Astrocyte of the spinal cord (primary cell): ENCODE measurements around the gene COL6A2.
A peak's percentile ranks its signal among the peaks of the same experiment; 100 is the strongest.

Experiments used
- DNase-seq: peaks from one replicate; pipeline ENCODE4 v3.0.0; 2011; ENCODE audit warnings: low read depth, low spot score
- H3K4me3 ChIP-seq: 2 replicates; pipeline ENCODE4 v1.5.1; 2011; ENCODE audit warnings: low read depth, mild to moderate bottlenecking, low read length, moderate library complexity
- CTCF ChIP-seq: IDR thresholded peaks from 2 replicates; pipeline ENCODE4 v1.5.1; 2012; ENCODE audit warnings: low read depth, mild to moderate bottlenecking, low read length, inconsistent platforms
- in situ Hi-C: cut with HindIII; loops from 2 replicates; pipeline ENCODE4 v1.10.0; 2017; ENCODE audit warnings: low sequenced_read_pairs

COL6A2 gene

DNA sequence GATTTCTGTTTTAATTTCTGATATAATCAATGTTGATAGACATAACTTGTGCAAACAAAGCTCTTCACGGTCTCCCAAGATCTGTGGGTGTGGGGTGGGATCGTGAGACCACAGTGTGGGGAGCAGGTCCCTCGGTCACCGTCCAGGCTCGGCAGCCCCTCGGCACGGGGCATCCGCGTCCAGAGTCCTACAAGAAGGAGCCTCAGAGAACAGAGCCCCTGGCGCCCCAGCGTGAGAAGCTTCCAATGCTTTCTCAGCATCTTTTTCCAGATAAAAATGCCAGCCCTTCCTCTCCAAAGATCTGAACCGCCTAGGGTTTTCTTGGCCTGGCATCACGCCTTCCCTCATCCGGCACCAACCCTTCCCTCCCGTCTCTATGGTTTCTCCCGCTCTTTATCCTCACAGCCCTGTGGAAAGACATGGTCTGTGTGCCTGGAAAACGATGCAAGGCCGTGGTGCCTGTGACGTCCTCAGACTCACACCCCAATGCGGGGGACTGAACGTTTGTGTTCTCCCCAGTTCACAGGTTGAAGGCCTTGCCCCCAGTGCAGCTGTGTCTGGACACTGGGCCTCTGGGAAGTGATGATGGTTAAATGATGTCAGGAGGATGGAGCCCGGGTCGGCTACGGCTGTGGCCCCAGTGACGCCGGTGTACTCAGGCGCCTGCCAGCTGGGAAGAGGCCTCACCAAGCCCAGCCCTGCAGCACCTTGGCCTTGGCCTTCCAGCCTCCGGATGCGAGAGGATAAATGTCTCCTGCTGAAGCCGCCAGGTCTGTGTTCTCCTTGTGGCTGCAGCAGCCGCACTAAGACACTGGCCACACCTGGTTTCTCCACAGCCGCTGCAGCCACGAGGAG is 45.9 kb upstream of the COL6A2 start:
- in situ Hi-C loops = no loop called here
- DNase-seq = no peak
- no peak overlapping the region for H3K4me3 ChIP-seq
- TF ChIP-seq CTCF = no peak

DNA sequence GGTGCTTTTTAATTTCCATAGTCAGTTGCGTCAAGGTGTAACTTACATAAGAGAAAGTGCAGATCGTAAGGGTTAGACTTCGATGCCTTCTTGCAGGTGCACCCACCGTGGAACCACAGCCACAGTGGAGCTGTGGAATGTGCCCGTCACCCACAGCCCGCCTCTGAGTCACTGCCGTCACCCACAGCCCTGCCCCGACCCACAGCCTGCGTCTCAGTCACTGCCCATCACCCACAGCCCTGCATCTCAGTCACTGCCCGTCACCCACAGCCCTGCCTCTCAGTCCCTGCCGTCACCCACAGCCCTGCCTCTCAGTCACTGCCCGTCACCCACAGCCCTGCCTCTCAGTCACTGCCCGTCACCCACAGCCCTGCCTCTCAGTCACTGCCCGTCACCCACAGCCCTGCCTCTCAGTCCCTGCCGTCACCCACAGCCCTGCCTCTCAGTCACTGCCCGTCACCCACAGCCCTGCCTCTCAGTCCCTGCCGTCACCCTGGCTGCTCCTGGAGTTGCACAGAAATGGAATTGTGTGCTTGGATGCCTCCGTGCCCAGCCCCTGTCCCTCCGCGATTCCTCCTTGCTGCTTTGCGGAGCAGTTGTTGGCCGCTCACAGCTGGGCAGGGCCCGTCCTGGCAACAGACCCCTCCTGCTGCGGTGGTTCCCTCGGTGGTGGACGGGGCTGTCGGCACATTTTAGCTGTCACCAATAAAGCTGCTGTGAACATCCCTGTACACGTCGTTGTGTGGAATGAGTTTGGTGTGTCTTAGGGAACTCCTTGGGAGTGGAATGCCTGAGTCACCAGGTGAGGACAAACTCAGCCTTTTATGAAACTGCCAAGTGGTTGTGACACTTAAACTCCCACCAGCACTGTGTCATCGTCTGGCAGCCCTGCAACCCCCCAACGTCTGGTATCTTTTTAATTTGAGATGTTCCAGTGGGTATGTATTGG is 44.9 kb upstream of the COL6A2 start:
- no peak overlapping the region for H3K4me3 ChIP-seq
- peak; percentile 85 for DNase-seq
- TF ChIP-seq CTCF = no peak
- in situ Hi-C loops = no loop called here

GRCh38 chr21:46054031-46054430 is 43.9 kb upstream of the COL6A2 start:
- TF ChIP-seq CTCF = no peak
- in situ Hi-C loops = no loop called here
- no peak for DNase-seq
- no peak overlapping the region for H3K4me3 ChIP-seq

DNA sequence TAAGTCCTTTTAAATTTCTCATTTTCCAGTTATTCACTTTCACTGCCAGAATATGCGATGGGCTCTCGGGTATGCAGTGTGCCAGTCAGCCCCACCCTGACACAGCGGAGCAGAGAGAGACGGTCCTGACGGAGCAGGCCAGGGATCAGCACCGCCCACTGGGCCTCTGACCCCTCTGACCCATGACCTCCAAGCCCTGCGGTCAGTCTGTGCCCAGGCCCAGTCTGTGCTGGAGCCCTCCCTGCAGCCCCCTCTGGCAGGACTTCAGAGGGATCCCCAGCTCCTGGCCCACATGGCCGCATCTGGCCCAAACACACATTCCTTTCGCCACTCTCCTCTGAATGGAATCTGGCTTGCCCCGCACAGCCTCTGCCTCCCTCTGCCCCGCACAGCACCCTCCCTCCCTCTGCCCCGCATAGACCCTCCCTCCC is 43.4 kb upstream of the COL6A2 start:
- in situ Hi-C loops = no loop called here
- no peak overlapping the region for H3K4me3 ChIP-seq
- TF ChIP-seq CTCF = no peak
- DNase-seq = peak; percentile 30

- no peak overlapping the region for H3K4me3 ChIP-seq
- in situ Hi-C loops = no loop called here
- no peak for TF ChIP-seq CTCF
- DNase-seq = no peak
Measured at GRCh38 chr21:46055863-46056281, 42.0 kb upstream of the COL6A2 start.

DNA sequence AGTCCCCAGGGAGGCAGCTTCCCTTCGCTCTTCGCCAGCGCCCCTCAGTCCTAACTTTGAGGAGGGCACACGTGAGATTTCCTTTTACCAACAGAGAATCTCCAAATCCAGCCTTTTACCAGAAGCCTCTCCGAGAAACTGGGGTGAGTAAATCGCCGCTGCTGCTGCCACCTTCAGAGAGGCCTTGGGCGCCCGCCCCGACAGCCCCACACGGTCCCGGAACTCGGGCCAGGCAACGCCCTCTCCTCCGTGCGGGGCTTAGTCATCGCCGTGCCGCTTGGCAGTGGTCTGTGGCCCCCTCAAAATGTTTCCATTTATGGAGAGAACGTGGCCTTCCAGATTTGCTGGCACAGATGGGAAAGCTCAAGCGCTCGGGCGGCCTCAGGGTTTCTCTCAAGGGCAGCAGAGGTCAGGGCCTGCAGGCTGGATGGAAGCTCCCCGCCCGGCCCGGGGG is 41.4 kb upstream of the COL6A2 start:
- no peak for TF ChIP-seq CTCF
- no peak overlapping the region for H3K4me3 ChIP-seq
- in situ Hi-C loops = no loop called here
- DNase-seq = peak; percentile 82
